NCI-H1092 (cell line): ENCODE data around the gene NPC2.

Experiments used
- DNase-seq: peaks from one replicate; lab custom pipeline; 2025; lab: John Stamatoyannopoulos, UW

NPC2 gene

GRCh38 chr14:74519316-74520074 is 26.4 kb upstream of the NPC2 start:
- no peak for DNase-seq

- DNase-seq = no peak
Observed at GRCh38 chr14:74518221-74518620, 25.1 kb upstream of the NPC2 start.

DNA sequence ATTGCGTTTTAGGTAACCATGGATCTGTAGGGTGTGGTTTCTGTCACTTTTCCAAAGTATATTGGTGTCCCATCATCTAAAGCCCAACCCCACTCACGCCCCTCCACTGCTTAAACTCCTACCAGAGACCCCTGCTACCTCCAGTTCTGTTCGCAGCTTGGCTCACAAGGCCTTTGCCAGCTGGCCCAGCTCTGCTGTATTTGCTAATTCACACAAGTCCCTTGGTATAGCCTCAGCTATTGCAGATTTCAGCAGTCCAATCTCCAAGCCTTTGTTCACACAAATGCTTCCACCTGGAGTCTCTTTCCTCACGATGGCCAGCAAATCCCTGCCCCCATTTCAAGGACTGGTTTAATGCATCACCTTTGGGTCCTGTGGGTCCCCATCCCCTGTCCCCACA is 24.6 kb upstream of the NPC2 start:
- DNase-seq = no peak

DNA sequence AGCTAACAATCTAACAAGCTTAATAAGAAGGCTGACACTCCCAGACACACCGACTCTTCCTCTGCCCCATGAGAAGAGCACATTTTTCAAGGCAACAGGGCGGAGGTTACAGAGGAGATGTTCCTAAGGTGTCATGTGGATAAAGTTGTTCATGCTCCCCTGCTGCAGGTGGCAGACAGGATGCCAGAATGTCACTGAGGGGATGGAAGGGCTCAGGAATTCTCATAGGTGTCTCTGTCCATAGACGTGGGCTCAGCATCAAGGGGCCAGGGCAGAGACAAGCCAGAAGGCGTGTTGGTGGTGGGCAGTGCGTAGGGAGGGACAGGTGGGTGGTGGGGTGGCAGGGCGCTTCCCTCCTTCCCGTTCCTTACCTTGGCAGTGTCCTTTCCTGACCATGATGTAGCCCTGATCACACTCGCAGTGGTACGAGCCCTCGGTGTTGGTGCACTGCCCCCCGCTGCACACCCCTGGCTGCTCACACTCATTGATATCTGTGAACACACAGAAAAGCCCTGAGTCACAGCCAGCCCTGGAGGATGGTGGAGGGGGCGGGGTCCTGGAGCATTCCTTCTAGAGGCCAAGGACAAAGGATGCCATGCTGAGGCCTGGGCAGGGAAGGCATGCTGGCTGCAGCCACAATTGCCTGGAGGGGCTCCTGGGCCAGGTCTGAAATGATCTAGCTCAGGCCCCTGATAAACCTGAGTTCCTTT is 23.5 kb upstream of the NPC2 start:
- DNase-seq = no peak

- DNase-seq = no peak
Observed at GRCh38 chr14:74515891-74516412, 22.8 kb upstream of the NPC2 start.

DNA sequence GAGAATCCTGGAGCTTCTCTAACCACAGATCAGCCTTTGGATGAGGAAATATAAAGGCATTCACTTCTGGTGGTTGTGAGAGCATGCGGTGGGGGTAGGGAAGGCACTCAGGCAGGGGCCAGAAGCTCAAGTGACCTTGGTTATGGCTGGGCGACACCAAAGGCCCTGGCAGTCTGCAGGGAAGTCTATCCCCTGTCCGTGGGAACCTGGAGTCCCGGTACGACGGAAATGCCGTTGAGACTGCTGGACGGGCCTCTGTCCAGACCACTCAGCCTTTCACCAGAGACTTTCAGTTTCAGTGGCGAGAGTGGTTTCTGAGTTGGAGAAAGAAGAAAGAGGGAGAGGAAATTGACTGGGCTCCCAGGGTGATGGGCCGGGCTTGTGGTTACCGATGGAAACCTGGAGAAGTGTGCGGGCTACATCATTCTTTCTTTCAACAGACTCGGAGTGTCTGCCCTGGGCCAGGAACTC is 21.4 kb upstream of the NPC2 start:
- no peak for DNase-seq

DNA sequence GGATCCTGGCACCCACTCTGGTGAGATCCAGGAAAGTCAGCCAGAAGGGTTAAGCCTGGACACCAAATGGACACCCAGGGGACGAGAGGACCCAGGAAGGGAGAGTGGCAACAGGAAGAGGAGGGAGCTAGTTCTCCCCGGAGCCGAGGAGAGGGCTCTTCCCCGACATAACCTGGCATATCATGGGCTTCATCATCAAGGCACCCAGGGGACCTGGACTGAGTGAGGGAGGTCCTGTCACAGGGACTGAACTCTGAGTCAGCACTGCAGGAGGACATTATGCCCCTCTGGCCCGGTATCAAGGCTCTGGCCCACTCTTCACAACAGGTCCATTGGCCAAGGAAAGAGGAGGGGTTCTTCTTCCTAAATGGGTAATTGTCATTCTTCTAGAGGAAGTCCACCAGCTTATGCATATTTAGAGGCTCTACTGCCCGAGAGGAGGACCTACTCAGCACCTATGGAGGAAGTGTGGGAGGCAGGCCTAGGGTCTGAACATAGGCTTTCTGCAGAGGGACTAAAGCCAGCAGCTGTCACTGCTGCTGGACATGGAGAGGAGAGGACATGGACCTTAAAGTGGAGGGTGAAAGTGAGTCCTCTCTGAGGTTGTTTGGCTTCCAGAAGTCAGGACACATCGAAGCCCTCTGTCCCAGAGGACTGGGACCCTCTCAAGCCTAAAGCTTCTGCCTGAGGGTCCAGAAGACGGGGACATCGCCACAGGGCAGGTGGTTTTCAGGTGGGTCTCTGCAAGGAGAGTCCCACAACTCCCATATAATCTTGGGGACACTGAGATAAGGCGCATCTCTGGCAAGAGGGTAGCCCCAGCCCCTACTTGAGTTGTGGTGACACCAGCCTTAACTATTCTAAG is 19.1 kb upstream of the NPC2 start:
- no peak for DNase-seq

- no peak for DNase-seq
Observed at GRCh38 chr14:74510959-74511409, 17.9 kb upstream of the NPC2 start.

GRCh38 chr14:74510223-74510931 is 17.3 kb upstream of the NPC2 start:
- DNase-seq = no peak

- DNase-seq = no peak
Observed at GRCh38 chr14:74509587-74510222, 16.6 kb upstream of the NPC2 start.

GRCh38 chr14:74508844-74509428 is 15.8 kb upstream of the NPC2 start:
- no peak for DNase-seq

DNA sequence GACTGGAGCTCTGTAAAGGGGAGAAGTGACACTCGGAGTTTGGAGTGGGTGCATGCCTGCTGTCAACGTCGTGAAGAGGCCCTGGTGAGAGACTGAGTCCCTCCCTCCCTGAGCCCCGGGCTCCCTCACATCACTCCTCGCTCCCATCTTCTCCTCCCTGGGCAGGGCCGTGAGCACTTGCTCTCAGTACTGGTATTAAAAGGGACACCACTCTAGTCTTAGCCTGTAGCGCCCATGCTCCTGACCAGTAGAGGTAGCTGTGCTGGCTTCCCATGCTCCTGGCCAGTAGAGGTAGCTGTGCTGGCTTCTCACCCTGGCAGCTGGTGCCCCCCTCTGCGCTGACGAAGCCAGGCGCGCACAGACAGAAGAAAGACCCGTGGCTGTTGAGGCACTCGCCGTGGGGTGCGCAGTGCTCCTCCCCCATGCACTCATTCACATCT is 15.2 kb upstream of the NPC2 start:
- DNase-seq = no peak

DNA sequence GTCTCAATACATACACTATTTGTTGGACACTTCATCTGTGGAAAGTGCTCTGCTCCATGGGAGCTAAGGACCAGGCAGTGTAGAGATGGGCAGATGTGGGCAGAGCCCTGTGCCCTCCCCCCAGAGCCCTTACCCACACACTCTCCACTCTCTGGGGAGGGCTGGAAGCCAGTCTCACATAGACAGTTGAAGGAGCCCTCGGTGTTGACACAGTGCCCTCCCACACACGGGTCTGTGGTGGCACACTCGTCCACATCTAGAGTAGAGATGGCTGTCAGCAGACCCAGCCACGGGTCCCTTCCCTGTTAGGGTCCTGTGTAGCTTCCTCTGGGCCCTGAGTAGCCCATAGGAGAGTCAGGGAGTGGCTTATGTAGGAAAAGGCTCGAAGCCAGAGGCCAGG is 14.7 kb upstream of the NPC2 start:
- DNase-seq = no peak

DNA sequence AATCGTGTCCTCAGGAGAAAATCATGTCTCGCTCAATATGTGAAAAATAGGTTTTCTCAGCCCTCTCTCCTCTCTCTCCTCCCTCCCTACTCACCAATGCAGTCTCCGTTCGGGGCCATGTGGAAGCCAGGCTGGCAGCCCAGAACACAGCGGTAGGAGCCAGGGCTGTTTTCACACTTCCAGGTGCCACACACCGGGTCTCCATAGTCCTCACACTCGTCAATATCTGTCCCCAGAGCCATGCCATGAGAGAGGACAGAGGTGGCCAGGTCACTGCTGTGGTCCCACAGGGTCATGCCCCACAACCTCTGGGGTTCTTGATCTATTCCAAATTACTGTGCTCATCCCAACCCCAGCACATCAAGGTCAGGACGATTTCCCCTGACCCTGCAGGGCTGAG is 14.0 kb upstream of the NPC2 start:
- DNase-seq = no peak

DNA sequence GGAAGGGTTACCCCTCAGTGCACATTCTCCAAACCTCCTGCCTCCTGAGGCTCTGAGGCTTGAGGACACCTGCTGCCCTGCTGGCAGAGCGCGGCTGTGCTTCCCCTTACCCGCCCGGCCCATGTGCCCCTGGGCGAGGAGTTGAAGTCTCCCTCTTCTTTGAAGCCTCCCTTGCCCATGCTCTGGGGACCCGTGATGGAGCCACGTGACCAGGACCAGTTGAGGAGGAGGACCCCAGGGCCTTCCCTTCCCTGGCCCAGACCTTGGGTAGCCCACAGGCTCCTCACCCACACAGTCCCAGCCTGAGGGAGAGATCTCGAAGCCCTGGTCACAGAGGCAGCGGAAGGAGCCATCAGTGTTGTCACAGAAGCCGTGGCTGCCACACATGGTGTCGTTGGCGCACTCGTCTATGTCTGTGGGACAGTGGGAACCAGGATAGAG is 13.3 kb upstream of the NPC2 start:
- no peak for DNase-seq

DNA sequence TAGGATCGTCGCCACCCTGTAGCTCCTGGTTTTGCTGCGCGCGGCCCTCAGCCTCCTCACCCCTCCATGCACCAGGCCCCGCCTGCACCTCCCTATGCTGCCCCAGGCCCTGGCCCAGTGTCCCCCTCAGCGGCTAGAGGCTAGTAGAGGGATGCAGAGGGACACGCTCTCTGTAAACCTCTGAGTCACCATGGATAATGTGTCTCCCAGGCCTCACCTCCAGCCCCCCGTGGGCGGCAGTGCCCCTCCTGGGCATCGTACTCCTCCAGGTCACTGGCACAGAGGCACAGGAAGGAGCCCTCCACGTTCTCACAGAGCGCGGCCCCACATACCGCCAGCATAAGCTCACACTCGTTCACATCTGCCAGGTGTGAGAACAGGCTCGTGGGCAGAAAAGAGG is 12.7 kb upstream of the NPC2 start:
- DNase-seq = no peak

- DNase-seq = no peak
Observed at GRCh38 chr14:74504874-74505720, 12.0 kb upstream of the NPC2 start.

DNA sequence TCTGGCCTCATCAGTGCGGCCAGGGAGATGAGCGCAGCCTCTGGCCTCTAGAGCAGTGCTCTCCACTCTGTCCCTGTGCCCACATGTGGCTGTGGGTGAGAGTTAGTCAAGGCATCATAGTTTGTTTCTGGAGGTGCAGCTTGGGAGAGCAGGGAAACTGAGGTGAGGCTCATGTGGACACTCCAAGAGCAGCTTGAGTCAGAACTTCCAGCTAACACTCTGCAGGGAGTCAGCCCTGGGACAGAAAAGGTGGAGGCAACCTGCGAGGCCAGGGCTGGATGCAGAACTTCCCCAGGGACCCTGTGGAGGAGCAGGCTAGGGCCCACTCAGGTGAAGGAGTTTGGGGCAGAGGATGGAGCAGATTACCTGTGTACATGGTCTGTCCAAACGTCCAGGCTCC is 11.3 kb upstream of the NPC2 start:
- no peak for DNase-seq

DNA sequence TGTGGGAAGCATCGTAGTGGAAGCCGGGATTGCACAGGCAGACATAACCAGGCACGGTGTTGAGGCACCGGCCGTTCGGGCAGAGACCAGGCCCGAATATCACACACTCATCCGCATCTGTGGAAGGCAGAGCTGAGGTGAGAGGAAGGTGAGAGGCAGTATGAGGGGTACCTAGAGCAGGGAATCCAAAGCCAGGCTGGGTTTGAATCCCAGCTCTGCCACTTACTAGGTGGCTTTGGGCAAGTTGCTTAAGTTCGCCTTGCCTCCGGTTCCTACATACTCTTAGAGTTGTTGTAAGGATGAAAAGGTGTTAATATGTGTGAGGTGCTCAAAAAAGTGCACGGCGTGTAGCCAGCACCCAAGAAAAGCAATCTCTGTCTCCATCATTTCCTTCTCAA is 10.8 kb upstream of the NPC2 start:
- no peak for DNase-seq
